ENCODE measurements around the gene KCNN3. TPM values are rescaled to one million over a fixed set of nuclear protein-coding genes. Genes with fewer than 3 reads are reported as not detected.

KCNN3 gene
- total RNA-seq, 4 donors from 2014 or later: 3.5 to 5.6 (median 4.4) TPM

GRCh38 chr1:154783976-154784375 is 86.1 kb downstream of the KCNN3 start:
- TF ChIP-seq CTCF (IDR thresholded peaks at IDR 0.05) (no peak), POLR2A (IDR thresholded peaks at IDR 0.05) (no peak)
- no peak for DNase-seq
- intact Hi-C loops (cut with DNase I): no loop called here
- 76 to 86% methylated on average over 3 of the region's 3 CpGs for WGBS, 2 donors
- Histone ChIP-seq H3K27me3 (no peaks in the 10 kb centered on the region), H3K4me3 (replicated peaks in 1 of 3) (no peak overlapping the region), H3K9me3 (no peaks in the 10 kb centered on the region), H3K27ac (no peak overlapping the region), H3K36me3 (no peaks in the 10 kb centered on the region), H3K4me1 (peaks cover 0 to 10% of the 10 kb centered on the region in 2 donors)

GRCh38 chr1:154780541-154780940 is 89.5 kb downstream of the KCNN3 start:
- Histone ChIP-seq H3K36me3 (no peaks in the 10 kb centered on the region), H3K27me3 (no peaks in the 10 kb centered on the region), H3K27ac (no peak overlapping the region), H3K4me3 (replicated peaks in 1 of 3) (no peak overlapping the region), H3K9me3 (no peaks in the 10 kb centered on the region), H3K4me1 (peaks cover 0 to 14% of the 10 kb centered on the region in 2 donors)
- TF ChIP-seq POLR2A (IDR thresholded peaks at IDR 0.05) (no peak), CTCF (IDR thresholded peaks at IDR 0.05) (no peak)
- WGBS, 2 donors: 87 to 92% methylated on average over 3 of the region's 3 CpGs
- intact Hi-C loops (cut with DNase I): no loop called here
- DNase-seq: no peak

GRCh38 chr1:154779551-154780189 is 90.4 kb downstream of the KCNN3 start:
- H3K27ac ChIP-seq: no peak overlapping the region
- intact Hi-C loops (cut with DNase I): no loop called here
- no peaks in the 10 kb centered on the region for H3K9me3 ChIP-seq
- no peak for TF ChIP-seq CTCF (IDR thresholded peaks at IDR 0.05)
- TF ChIP-seq POLR2A (IDR thresholded peaks at IDR 0.05): no peak
- 93% methylated on average over 9 of the region's 9 CpGs for WGBS, 2 donors
- H3K4me1 ChIP-seq: peaks cover 0 to 10% of the 10 kb centered on the region in 2 donors
- no peak overlapping the region for H3K4me3 ChIP-seq (replicated peaks in 1 of 3)
- DNase-seq: no peak
- H3K27me3 ChIP-seq: no peaks in the 10 kb centered on the region
- no peaks in the 10 kb centered on the region for H3K36me3 ChIP-seq

GRCh38 chr1:154778944-154779343 is 91.1 kb downstream of the KCNN3 start:
- H3K9me3 ChIP-seq: no peaks in the 10 kb centered on the region
- H3K36me3 ChIP-seq: no peaks in the 10 kb centered on the region
- H3K4me3 ChIP-seq (replicated peaks in 1 of 3): no peak overlapping the region
- peaks cover 3 to 13% of the 10 kb centered on the region in 2 donors for H3K4me1 ChIP-seq
- intact Hi-C loops (cut with DNase I): no loop called here
- WGBS, 2 donors: 94 to 96% methylated on average over 3 of the region's 3 CpGs
- no peak for DNase-seq
- H3K27ac ChIP-seq: no peak overlapping the region
- TF ChIP-seq POLR2A (IDR thresholded peaks at IDR 0.05) (no peak), CTCF (IDR thresholded peaks at IDR 0.05) (no peak)
- no peaks in the 10 kb centered on the region for H3K27me3 ChIP-seq

- intact Hi-C loops (cut with DNase I): no loop called here
- WGBS, 2 donors: 54 to 80% methylated on average over 2 of the region's 2 CpGs
- Histone ChIP-seq H3K27me3 (no peaks in the 10 kb centered on the region), H3K36me3 (no peaks in the 10 kb centered on the region), H3K9me3 (no peaks in the 10 kb centered on the region), H3K4me1 (peaks cover 9 to 18% of the 10 kb centered on the region in 2 donors), H3K27ac (no peak overlapping the region), H3K4me3 (replicated peaks in 1 of 3) (no peak overlapping the region)
- DNase-seq: peak in 1 of 2 donors; percentile 27
- TF ChIP-seq CTCF (IDR thresholded peaks at IDR 0.05) (peak in 1 of 6 experiments; percentile 11), POLR2A (IDR thresholded peaks at IDR 0.05) (no peak)
These were observed 91.8 kb downstream of the KCNN3 start for GRCh38 chr1:154778275-154778674.
